HEK293 (cell line): ENCODE measurements around the gene BACH2.

Experiments
- CTCF ChIA-PET: fragments of 350-600 bp; formaldehyde crosslinking; extraction: SDS; loops from one replicate; lab custom pipeline; 2021; ENCODE audit warnings: antibody characterized with exemption; lab: Yijun Ruan, JAX
- POLR2A ChIA-PET: fragments of 300-600 bp; formaldehyde crosslinking; extraction: SDS; loops from one replicate; lab custom pipeline; 2020; ENCODE audit warnings: antibody characterized with exemption, inconsistent platforms; lab: Yijun Ruan, JAX
- H3K27ac ChIP-seq: fragments of 200-500 bp; sonication (Bioruptor generic); 2 replicates; pipeline ENCODE4 v1.5.1; 2014; ENCODE audit warnings: low read depth, low read length, control low read depth, inconsistent platforms; ENCODE audit errors: extremely low read depth
- H3K36me3 ChIP-seq, 2 experiments: fragments of 200-500 bp in 1 of 2; sonication (Bioruptor generic) in 1 of 2; 1 replicate in 1 of 2; 2 replicates in 1 of 2; pipeline ENCODE4 v1.5.1; 2014 to 2017; ENCODE audit warnings: inconsistent platforms in 2 of 2, low read length in 2 of 2; ENCODE audit not compliant: control insufficient read depth in 2 of 2, insufficient read depth in 1 of 2
- H3K4me1 ChIP-seq: fragments of 200-500 bp; sonication (Bioruptor generic); 2 replicates; pipeline ENCODE4 v1.5.1; 2014; ENCODE audit warnings: mild to moderate bottlenecking, low read length, inconsistent platforms; ENCODE audit not compliant: control insufficient read depth, insufficient read depth
- H3K4me3 ChIP-seq: 2 replicates; pipeline ENCODE4 v1.5.1; 2011; ENCODE audit warnings: low read depth, mild to moderate bottlenecking, control low read depth, low read length, moderate library complexity
- H3K9me3 ChIP-seq: fragments of 200-500 bp; sonication (Bioruptor generic); 2 replicates; pipeline ENCODE4 v1.5.1; 2014; ENCODE audit warnings: low read depth, low read length, inconsistent platforms; ENCODE audit not compliant: control insufficient read depth, insufficient read depth
- EGR2 ChIP-seq: fragments of 450-650 bp; formaldehyde crosslinking; IDR thresholded peaks from 2 replicates; pipeline ENCODE4 v1.5.1; 2016; ENCODE audit warnings: low read depth, missing biosample characterization, missing genetic modification characterization
- IKZF3 ChIP-seq: fragments of 450-650 bp; IDR thresholded peaks from 2 replicates; pipeline ENCODE4 v1.5.0; 2018; ENCODE audit warnings: missing biosample characterization, mild to moderate bottlenecking, missing genetic modification characterization, moderate library complexity
- KLF7 ChIP-seq: fragments of 450-650 bp; formaldehyde crosslinking; IDR thresholded peaks from 2 replicates; pipeline ENCODE4 v1.5.1; 2016; ENCODE audit warnings: missing biosample characterization, missing genetic modification characterization, borderline replicate concordance
- KLF8 ChIP-seq: fragments of 450-650 bp; formaldehyde crosslinking; IDR thresholded peaks from 2 replicates; pipeline ENCODE4 v1.5.1; 2016; ENCODE audit warnings: missing biosample characterization, missing genetic modification characterization
- OVOL3 ChIP-seq: fragments of 450-650 bp; formaldehyde crosslinking; IDR thresholded peaks from 2 replicates; pipeline ENCODE4 v1.5.1; 2016; ENCODE audit warnings: missing biosample characterization, missing genetic modification characterization
- PRDM6 ChIP-seq: fragments of 450-650 bp; formaldehyde crosslinking; IDR thresholded peaks from 2 replicates; pipeline ENCODE4 v1.5.1; 2017; ENCODE audit warnings: missing biosample characterization, missing genetic modification characterization
- ZBTB10 ChIP-seq: fragments of 450-650 bp; formaldehyde crosslinking; IDR thresholded peaks from 2 replicates; pipeline ENCODE4 v1.5.1; 2016; ENCODE audit warnings: missing biosample characterization, missing genetic modification characterization
- ZNF138 ChIP-seq: fragments of 450-650 bp; formaldehyde crosslinking; IDR thresholded peaks from 2 replicates; pipeline ENCODE4 v1.5.1; 2016; ENCODE audit warnings: missing biosample characterization, missing genetic modification characterization, borderline replicate concordance
- ZNF155 ChIP-seq: fragments of 450-650 bp; formaldehyde crosslinking; IDR thresholded peaks from 2 replicates; pipeline ENCODE4 v1.5.1; 2016; ENCODE audit warnings: missing biosample characterization, missing genetic modification characterization
- ZNF19 ChIP-seq: fragments of 450-650 bp; formaldehyde crosslinking; IDR thresholded peaks from 2 replicates; pipeline ENCODE4; 2016; ENCODE audit warnings: missing biosample characterization, missing genetic modification characterization, low read depth
- ZNF26 ChIP-seq: fragments of 450-650 bp; formaldehyde crosslinking; IDR thresholded peaks from 2 replicates; pipeline ENCODE4 v1.5.1; 2016; ENCODE audit warnings: missing biosample characterization, missing genetic modification characterization
- ZNF416 ChIP-seq: fragments of 450-650 bp; formaldehyde crosslinking; IDR thresholded peaks from 2 replicates; pipeline ENCODE4 v1.5.1; 2016; ENCODE audit warnings: missing biosample characterization, missing genetic modification characterization
- ZNF513 ChIP-seq: fragments of 450-650 bp; IDR thresholded peaks from 2 replicates; pipeline ENCODE4 v1.5.1; 2018; ENCODE audit warnings: missing biosample characterization, missing genetic modification characterization
- ZNF518A ChIP-seq: fragments of 450-650 bp; formaldehyde crosslinking; conservative IDR thresholded peaks from 2 replicates; pipeline ENCODE4 v1.5.1; 2016; ENCODE audit warnings: low read depth, missing biosample characterization, missing genetic modification characterization
- ZNF580 ChIP-seq: fragments of 450-650 bp; formaldehyde crosslinking; IDR thresholded peaks from 2 replicates; pipeline ENCODE4 v1.5.1; 2016; ENCODE audit warnings: missing biosample characterization, missing genetic modification characterization
- ZNF639 ChIP-seq: fragments of 450-650 bp; formaldehyde crosslinking; IDR thresholded peaks from 2 replicates; pipeline ENCODE4 v1.5.1; 2016; ENCODE audit warnings: missing biosample characterization, missing genetic modification characterization
- ZNF664 ChIP-seq: fragments of 450-650 bp; formaldehyde crosslinking; IDR thresholded peaks from 2 replicates; pipeline ENCODE4 v1.5.1; 2016; ENCODE audit warnings: missing biosample characterization, missing genetic modification characterization

BACH2 gene

GRCh38 chr6:90305800-90306448 is 9.3 kb upstream of the BACH2 start (continued):
- TF ChIP-seq ZNF26 (tag by site-specific recombination), result no peak

- CTCF ChIA-PET, result interaction anchor here (0.6 to 1.9 kb wide), 5 partner anchors 11 to 364 kb away, joined by 3 to 10 read pairs (median 3); no protein-coding TSS in a partner anchor
- TF ChIP-seq KLF8 (tag by site-specific recombination) (no peak), ZNF518A (no peak), ZNF639 (tag by site-specific recombination) (no peak), KLF7 (tag by site-specific recombination) (no peak), IKZF3 (tag by site-specific recombination) (no peak), ZNF664 (tag by site-specific recombination) (no peak), EGR2 (tag by site-specific recombination) (no peak), ZNF19 (tag by site-specific recombination) (no peak), ZNF513 (tag by site-specific recombination) (no peak)
- no peaks in the 10 kb centered on the region for H3K36me3 ChIP-seq
- POLR2A ChIA-PET, result interaction anchor here (0.6 to 1.1 kb wide), 2 partner anchors 9 to 43 kb away, joined by 3 to 8 read pairs; no protein-coding TSS in a partner anchor
- H3K27ac ChIP-seq, result no peak overlapping the region
- no peaks in the 10 kb centered on the region for H3K4me1 ChIP-seq
- H3K4me3 ChIP-seq, result no peak overlapping the region
- H3K9me3 ChIP-seq, result no peaks in the 10 kb centered on the region
Measured at GRCh38 chr6:90304308-90304707, 7.7 kb upstream of the BACH2 start.

GRCh38 chr6:90303039-90303438 is 6.4 kb upstream of the BACH2 start:
- H3K4me3 ChIP-seq, result no peak overlapping the region
- no peaks in the 10 kb centered on the region for H3K4me1 ChIP-seq
- H3K9me3 ChIP-seq, result no peaks in the 10 kb centered on the region
- POLR2A ChIA-PET, result no interaction called here
- H3K27ac ChIP-seq, result no peak overlapping the region
- H3K36me3 ChIP-seq, result no peaks in the 10 kb centered on the region
- CTCF ChIA-PET, result interaction anchor here (0.6 to 1.9 kb wide), 4 partner anchors 11 to 233 kb away, joined by 3 to 10 read pairs (median 3); no protein-coding TSS in a partner anchor
- TF ChIP-seq ZNF138 (tag by site-specific recombination) (no peak), ZNF416 (tag by site-specific recombination) (no peak), PRDM6 (tag by site-specific recombination) (no peak), ZNF155 (no peak), OVOL3 (tag by site-specific recombination) (no peak), ZNF580 (tag by site-specific recombination) (no peak), ZBTB10 (tag by site-specific recombination) (no peak)
